ENCODE measurements around the gene SBNO2. TPM values are rescaled to one million over a fixed set of nuclear protein-coding genes. Genes with fewer than 3 reads are reported as not detected.

SBNO2 gene
- total RNA-seq, 2 donors from 2014 or later = 204 to 205 TPM

DNA sequence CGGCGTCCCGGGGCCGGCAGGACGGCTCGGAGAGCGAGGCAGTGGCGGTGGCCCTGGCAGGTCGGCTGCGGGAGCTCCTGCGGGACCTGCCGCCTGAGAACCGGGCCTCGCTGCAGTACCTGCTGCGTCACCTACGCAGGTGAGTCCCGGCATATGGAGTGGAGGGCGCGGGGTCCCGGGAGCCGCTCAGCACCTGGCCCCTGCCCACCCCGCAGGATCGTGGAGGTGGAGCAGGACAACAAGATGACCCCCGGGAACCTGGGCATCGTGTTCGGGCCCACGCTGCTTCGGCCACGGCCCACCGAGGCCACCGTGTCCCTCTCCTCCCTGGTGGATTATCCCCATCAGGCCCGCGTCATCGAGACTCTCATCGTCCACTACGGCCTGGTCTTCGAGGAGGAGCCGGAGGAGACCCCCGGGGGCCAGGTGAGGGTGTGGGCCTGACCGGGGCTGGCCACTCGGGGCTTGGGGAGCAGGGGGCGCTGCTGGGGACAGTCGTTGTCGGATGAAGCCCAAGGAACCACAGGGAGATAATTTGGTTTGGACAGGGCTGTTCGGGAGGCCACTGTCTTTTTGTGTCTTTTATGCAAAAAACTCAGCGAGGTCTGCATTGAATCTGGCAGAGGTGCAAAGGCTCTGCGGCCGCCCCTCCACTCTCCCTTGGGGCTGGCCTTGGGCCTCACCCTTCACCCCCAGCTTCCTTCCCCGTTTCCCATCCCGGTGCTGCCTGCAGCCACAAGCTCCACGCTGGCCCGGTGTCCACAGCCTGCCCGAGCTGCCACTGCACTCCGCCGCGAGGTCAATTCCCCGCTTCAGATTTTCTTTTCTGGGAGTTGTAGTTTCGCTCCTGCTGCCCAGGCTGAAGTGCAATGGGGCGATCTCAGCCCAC, 90.9 kb downstream of the SBNO2 start:
- H3K27ac Mint-ChIP-seq = no peak overlapping the region
- no peaks in the 10 kb centered on the region for H3K27me3 Mint-ChIP-seq
- H3K9me3 Mint-ChIP-seq = no peaks in the 10 kb centered on the region
- ATAC-seq (no peak), DNase-seq (ENCODE audit: low spot score) (no peak)
- H3K4me1 Mint-ChIP-seq (ENCODE audit: low read depth in 2 of 2) = peaks cover 15 to 18% of the 10 kb centered on the region in 2 donors
- no peak overlapping the region for H3K4me3 Mint-ChIP-seq
- no peaks in the 10 kb centered on the region for H3K36me3 Mint-ChIP-seq

DNA sequence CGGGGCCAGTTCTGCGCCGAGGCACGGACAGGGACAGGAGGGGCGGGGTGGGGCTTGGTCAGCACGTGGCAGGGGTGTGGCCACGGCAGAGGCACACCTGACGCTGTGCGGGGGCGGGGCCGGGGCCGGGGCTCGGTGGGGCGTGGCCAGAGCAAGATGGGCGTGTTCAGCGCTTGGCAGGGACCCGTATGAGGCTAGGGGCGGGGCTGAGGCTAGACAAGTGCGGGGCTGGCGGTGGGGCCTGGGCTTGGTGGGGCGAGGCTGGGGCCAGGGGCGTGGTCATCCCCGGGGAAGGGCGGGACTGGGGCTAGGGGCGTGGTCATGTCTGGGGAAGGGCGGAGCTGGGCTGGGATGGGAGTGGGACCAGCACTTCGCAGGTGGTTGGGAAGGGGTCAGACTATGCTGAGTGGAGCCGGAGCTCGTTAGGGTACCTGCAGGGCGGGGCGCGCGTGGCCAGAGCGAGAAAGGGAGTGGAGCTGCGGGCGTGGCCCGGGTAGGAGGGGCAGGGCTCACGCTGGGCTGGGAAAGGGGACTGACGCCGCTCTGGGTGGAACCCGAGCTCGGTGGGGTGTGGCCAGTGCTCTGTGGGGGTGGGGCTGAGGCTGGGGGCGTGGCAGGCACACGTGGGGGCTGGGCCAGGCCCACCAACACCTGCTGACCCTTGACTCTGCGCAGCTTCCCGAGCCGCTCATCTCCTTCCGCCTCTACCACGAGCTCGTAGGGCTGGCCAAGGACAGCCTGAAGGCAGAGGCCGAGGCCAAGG, 91.7 kb downstream of the SBNO2 start:
- Mint-ChIP-seq H3K27me3 (no peaks in the 10 kb centered on the region), H3K27ac (no peak overlapping the region), H3K36me3 (no peaks in the 10 kb centered on the region), H3K4me3 (no peak overlapping the region), H3K9me3 (no peaks in the 10 kb centered on the region), H3K4me1 (ENCODE audit: low read depth in 2 of 2) (peaks cover 9 to 12% of the 10 kb centered on the region in 2 donors)
- no peak for DNase-seq (ENCODE audit: low spot score)
- peak; percentile 69 to 70 for ATAC-seq

DNA sequence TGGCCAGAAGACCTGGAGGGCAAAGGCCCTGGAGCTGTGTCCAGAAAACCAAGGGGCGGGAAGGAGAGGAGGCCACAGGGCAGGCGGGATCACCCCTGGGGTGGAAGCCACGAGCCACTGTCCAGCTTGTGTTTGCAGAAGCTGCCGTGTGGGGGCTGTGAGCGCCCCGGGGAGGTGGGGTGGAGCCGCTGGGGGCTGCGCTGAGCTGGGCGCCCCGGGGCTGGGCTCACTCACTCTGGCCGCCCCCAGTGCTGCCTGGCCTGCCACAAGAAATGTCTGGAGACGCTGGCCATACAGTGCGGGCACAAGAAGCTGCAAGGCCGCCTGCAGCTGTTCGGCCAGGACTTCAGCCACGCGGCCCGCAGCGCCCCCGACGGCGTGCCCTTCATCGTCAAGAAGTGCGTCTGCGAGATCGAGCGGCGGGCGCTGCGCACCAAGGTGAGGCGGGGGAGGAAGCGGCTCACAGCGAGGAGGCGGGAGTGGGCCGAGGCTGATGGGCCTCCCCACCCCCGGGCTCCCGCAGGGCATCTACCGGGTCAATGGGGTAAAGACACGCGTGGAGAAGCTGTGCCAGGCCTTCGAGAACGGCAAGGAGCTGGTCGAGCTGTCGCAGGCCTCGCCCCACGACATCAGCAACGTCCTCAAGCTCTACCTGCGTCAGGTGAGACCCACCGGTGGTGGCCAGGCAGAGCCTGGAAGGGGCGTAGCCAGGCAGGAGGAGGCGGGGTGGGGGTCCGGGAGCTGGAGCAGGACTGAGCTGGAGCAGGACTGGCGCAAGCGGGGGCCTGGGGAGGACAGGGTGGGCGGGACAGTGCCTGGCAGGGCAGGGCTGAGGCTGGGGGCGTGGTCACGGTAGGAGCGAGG, 92.5 kb downstream of the SBNO2 start:
- no peak for DNase-seq (ENCODE audit: low spot score)
- no peak overlapping the region for H3K27ac Mint-ChIP-seq
- H3K4me3 Mint-ChIP-seq = no peak overlapping the region
- ATAC-seq = no peak
- H3K27me3 Mint-ChIP-seq = no peaks in the 10 kb centered on the region
- no peaks in the 10 kb centered on the region for H3K36me3 Mint-ChIP-seq
- H3K4me1 Mint-ChIP-seq (ENCODE audit: low read depth in 2 of 2) = peaks cover 15 to 17% of the 10 kb centered on the region in 2 donors
- H3K9me3 Mint-ChIP-seq = no peaks in the 10 kb centered on the region

DNA sequence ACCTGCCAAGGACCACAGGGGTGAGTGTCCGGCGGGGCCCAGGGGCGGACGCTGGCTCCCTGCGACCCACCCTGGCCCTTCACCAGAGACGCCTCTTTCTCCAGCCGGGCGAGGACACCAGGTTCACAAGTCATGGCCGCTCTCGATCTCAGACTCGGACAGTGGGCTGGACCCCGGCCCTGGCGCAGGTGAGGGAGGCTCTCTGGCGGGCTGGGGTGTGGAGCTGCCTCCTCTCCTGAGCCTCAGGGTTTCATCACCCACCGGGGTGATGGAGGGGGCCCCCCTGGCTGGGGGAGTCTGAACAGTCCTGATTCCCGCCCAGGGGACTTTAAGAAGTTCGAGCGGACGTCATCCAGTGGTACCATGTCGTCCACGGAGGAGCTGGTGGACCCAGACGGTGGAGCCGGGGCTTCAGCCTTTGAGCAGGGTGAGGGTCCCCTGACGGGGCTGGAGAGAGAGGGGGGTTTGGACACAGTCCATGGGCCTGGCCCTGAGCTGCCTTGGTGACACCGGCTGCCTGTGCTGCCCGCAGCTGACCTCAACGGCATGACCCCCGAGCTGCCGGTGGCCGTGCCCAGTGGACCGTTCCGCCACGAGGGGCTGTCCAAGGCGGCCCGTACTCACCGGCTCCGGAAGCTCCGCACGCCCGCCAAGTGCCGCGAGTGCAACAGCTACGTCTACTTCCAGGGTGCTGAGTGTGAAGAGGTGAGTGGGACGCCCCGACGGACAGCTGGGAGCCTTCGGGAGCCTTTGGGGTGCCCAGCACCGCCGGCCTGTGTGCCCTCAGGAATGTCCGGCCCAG, 93.5 kb downstream of the SBNO2 start:
- Mint-ChIP-seq H3K36me3 (peaks cover 5% of the 10 kb centered on the region), H3K27me3 (no peaks in the 10 kb centered on the region), H3K27ac (no peak overlapping the region), H3K9me3 (no peaks in the 10 kb centered on the region), H3K4me3 (no peak overlapping the region), H3K4me1 (ENCODE audit: low read depth in 2 of 2) (peaks cover 21 to 22% of the 10 kb centered on the region in 2 donors)
- ATAC-seq (no peak), DNase-seq (ENCODE audit: low spot score) (no peak)

DNA sequence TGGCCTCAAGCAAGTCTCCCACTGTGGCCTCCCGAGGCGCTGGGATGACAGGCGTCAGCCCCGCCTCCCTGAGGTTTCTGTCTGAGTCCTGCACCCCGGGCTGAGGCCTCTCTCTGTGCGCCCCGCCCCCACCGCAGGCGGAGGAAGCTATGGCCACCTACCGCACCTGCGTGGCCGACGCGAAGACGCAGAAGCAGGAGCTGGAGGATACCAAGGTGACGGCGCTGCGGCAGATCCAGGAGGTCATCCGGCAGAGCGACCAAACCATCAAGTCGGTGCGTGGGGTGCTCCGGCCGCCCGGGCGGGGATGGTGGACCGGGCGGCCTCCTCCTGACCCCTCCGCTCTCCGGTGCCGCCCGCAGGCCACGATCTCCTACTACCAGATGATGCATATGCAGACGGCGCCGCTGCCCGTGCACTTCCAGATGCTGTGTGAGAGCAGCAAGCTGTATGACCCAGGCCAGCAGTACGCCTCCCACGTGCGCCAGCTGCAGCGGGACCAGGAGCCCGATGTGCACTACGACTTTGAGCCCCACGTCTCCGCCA, 94.4 kb downstream of the SBNO2 start:
- ATAC-seq (no peak), DNase-seq (ENCODE audit: low spot score) (no peak)
- Mint-ChIP-seq H3K27ac (no peak overlapping the region), H3K4me1 (ENCODE audit: low read depth in 2 of 2) (peaks cover 16 to 18% of the 10 kb centered on the region in 2 donors), H3K4me3 (no peak overlapping the region), H3K9me3 (no peaks in the 10 kb centered on the region), H3K36me3 (peaks cover 7% of the 10 kb centered on the region), H3K27me3 (no peaks in the 10 kb centered on the region)

DNA sequence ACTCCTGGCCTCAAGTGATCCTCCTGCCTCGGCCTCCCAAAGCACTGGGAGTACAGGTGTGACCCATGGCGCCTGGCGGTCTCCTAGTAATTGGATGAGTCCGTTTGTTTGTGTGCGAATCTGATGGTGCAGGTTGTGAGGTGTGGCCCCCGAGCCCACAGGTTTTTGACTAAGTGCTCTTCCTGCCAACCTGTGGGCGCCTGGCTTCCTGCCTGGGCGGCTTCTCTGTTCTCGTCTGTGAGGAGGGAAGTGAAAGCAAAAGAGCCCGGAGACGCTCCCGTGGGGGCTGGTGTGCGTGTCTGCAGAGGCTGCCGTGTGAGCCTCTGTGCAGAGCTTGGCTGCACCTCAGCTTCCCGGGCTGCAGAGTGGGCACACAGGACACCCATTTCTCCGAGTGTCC, 97.1 kb downstream of the SBNO2 start:
- DNase-seq (ENCODE audit: low spot score) = peak; percentile 92
- peak; percentile 90 for ATAC-seq
- Mint-ChIP-seq H3K27me3 (no peaks in the 10 kb centered on the region), H3K4me3 (peak overlapping the region; percentile 78), H3K27ac (peak overlapping the region; percentile 85 to 91), H3K9me3 (no peaks in the 10 kb centered on the region), H3K36me3 (peaks cover 10% of the 10 kb centered on the region), H3K4me1 (ENCODE audit: low read depth in 2 of 2) (peaks cover 24 to 32% of the 10 kb centered on the region in 2 donors)

DNA sequence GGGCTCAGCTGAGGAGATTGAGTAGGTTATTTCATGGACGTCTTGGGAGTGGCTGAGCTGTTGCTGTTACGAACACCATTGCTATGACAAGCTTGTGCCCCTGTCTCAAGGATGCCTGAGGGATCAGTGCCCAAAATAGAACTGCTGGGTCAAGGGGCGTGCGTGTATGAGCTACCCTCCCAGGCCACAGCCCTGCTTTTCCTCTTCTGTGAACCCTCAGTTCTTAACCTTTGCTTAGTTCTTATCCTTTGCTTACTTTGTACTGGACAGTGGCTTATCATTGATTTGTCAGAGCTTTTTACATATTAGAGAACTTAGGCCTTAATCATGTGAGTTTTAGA, 98.1 kb downstream of the SBNO2 start:
- H3K9me3 Mint-ChIP-seq = no peaks in the 10 kb centered on the region
- ATAC-seq (no peak), DNase-seq (ENCODE audit: low spot score) (no peak)
- peaks cover 28 to 35% of the 10 kb centered on the region in 2 donors for H3K4me1 Mint-ChIP-seq (ENCODE audit: low read depth in 2 of 2)
- H3K27ac Mint-ChIP-seq = peak overlapping the region; percentile 85 to 91
- H3K27me3 Mint-ChIP-seq = no peaks in the 10 kb centered on the region
- H3K4me3 Mint-ChIP-seq = peak overlapping the region; percentile 84
- peaks cover 14% of the 10 kb centered on the region for H3K36me3 Mint-ChIP-seq

DNA sequence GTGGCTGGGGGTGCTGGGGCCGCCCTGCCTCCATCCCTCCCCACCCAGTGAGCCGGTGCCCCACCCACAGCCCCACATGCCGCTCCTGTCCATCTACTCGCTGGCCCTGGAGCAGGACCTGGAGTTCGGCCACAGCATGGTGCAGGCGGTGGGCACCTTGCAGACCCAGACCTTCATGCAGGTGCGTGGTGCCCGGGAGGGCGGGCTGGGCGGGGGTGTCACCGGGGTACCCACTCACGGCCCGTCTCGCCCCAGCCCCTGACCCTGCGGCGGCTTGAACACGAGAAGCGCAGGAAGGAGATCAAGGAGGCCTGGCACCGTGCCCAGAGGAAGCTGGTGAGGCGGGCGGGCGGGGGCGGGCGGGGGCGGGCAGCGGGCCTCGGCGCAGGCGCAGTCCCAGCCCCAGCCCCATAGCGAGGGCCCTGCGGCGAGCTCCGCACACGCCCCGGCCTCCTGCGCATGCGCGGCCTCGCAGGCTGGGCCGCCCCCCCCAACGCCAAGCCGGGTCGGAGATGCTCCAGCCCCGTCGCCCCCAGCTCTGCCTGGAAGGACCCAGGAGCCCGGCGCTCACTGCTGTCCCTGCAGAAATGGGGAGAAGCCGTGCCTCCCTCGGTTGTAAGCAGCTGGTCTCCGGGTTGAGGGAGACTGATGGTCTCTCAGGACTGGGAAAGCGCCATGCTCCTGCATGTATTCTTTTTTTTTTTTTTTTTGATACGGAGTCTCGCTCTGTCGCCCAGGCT, 99.4 kb downstream of the SBNO2 start:
- Mint-ChIP-seq H3K9me3 (no peaks in the 10 kb centered on the region), H3K4me3 (no peak overlapping the region), H3K27ac (peak overlapping the region in 1 of 2 donors; percentile 91), H3K36me3 (peaks cover 14% of the 10 kb centered on the region), H3K4me1 (ENCODE audit: low read depth in 2 of 2) (peaks cover 28 to 35% of the 10 kb centered on the region in 2 donors), H3K27me3 (no peaks in the 10 kb centered on the region)
- peak; percentile 73 to 79 for ATAC-seq
- peak; percentile 82 for DNase-seq (ENCODE audit: low spot score)

DNA sequence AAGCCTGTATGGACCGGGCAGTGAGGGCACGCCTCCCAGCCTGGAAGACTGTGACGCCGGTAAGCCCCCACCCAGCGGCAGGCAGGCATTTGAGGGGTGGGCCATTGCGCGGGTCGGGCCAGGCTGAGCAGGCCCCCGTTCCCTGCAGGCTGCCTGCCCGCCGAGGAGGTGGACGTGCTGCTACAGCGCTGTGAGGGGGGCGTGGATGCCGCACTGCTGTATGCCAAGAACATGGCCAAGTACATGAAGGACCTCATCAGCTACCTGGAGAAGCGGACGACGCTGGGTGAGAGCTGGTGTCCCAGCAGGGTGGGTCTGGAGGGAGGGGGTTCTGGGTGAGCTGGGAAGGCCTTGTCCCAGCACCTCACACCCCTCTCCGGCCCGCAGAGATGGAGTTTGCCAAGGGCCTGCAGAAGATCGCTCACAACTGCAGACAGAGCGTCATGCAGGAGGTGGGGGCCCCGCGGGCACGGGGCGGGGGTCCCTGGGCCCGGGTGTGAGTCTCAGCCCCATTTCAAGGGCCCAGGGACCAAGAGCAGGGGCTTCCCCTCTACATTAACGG, 100.0 kb downstream of the SBNO2 start:
- H3K4me3 Mint-ChIP-seq = peak overlapping the region; percentile 39
- DNase-seq (ENCODE audit: low spot score) (no peak), ATAC-seq (no peak)
- H3K36me3 Mint-ChIP-seq = peaks cover 16% of the 10 kb centered on the region
- peaks cover 32 to 40% of the 10 kb centered on the region in 2 donors for H3K4me1 Mint-ChIP-seq (ENCODE audit: low read depth in 2 of 2)
- H3K27ac Mint-ChIP-seq = no peak overlapping the region
- no peaks in the 10 kb centered on the region for H3K27me3 Mint-ChIP-seq
- no peaks in the 10 kb centered on the region for H3K9me3 Mint-ChIP-seq

DNA sequence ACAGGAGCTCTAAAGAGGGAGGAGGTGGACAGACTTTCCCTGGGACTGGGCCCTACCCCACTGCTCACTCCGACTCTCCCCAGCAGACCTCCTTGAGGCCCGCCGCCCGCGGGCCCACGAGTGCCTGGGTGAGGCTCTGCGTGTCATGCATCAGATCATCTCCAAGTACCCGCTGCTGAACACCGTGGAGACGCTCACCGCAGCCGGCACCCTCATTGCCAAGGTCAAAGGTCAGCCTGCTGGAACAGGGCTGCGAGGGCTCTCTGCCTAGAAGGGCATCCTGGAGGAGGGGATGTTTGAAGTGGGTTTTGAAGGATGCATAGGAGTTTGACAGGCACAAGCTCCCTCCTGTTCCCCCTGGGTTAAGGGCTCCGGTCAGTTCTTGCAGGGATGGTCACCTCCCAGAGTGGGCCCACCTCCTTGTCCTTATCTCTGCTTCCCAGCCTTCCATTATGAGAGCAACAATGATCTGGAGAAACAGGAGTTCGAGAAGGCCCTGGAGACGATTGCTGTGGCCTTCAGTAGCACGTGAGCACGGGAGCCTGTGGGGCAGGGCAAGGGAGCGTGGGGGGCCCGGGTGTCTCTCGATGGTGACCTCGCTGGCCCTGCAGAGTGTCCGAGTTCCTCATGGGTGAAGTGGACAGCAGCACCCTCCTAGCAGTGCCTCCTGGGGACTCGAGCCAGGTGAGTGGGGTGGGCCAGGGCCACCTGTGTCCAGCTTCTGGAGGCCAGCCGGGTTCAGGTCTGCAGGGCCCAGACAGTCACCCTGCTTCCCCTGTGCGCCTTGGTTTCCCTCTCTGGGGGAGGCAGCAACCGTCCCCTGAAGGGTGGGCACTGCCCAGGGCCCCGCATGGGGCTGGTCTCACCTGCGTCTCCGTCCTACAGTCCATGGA, 100.8 kb downstream of the SBNO2 start:
- Mint-ChIP-seq H3K27me3 (no peaks in the 10 kb centered on the region), H3K4me1 (ENCODE audit: low read depth in 2 of 2) (peaks cover 37 to 45% of the 10 kb centered on the region in 2 donors), H3K4me3 (no peak overlapping the region), H3K36me3 (peaks cover 21% of the 10 kb centered on the region), H3K9me3 (no peaks in the 10 kb centered on the region), H3K27ac (no peak overlapping the region)
- ATAC-seq (no peak), DNase-seq (ENCODE audit: low spot score) (no peak)

DNA sequence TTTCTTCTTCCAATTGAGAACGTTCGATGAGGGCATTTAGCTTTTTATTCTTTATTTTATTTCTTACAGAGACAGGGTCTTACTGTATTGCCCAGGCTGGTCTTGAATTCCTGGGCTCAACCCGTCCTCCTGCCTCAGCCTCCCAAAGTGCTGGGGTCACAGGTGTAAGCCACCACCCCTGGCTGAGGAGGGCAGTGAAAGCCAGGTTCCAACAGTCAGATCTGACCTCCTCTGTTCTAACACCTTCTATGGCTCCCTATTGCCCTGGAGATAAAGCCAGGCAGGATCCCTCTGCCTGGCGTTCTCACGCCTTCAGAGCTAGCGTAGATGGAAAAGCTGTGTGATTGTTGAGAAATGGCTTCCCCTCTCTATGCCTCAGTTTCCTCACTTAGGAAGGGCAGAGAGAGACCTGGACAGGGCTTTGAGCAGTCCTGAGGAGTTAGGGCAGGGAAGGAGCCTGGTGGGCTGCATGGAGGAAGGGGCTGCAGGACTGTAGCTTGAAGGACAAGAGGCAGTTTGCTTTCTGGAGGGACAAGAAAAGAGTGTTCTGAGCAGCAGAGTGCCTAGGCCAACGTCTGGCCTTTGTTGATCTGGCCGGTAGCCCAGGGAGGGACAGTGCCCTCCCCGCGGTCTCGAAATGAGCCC, 101.6 kb downstream of the SBNO2 start:
- peaks cover 21% of the 10 kb centered on the region for H3K36me3 Mint-ChIP-seq
- H3K27ac Mint-ChIP-seq = peak overlapping the region; percentile 54 to 88
- H3K27me3 Mint-ChIP-seq = no peaks in the 10 kb centered on the region
- no peaks in the 10 kb centered on the region for H3K9me3 Mint-ChIP-seq
- peak overlapping the region; percentile 49 for H3K4me3 Mint-ChIP-seq
- no peak for DNase-seq (ENCODE audit: low spot score)
- peaks cover 37 to 43% of the 10 kb centered on the region in 2 donors for H3K4me1 Mint-ChIP-seq (ENCODE audit: low read depth in 2 of 2)
- ATAC-seq = no peak

Data from natural killer cell treated with Interleukin-12 subunit alpha and Interleukin-12 subunit beta and Interleukin-15 and Interleukin-18, amount 100 ng/mL, for 72 hours (primary cell).